Body of pancreas (tissue), 4 donors: ENCODE data around the gene IGF2BP2. TPM values are rescaled to one million over a fixed set of nuclear protein-coding genes. Genes with fewer than 3 reads are reported as not detected.

Experiments used
- ATAC-seq: fragments of 150-250 bp; one replicate; pipeline ENCODE4 v1.9.1; 2016
- DNase-seq, 4 donors: peaks; one replicate each; pipeline ENCODE4 v3.0.0-alpha.2; 2019
- H3K27ac ChIP-seq, 4 donors: fragments of 200-600 bp; sonication (generic); 1 replicate in 3 of 4; 2 replicates in 1 of 4; pipeline versions ENCODE4 v1.5.1 to v1.6.1; 2016 to 2019; ENCODE audit warnings: mild to moderate bottlenecking in 1 of 4, mixed read lengths in 1 of 4, moderate library complexity in 1 of 4
- H3K27me3 ChIP-seq, 2 donors: fragments of 200-600 bp; sonication (generic); one replicate each; pipeline ENCODE4 v1.6.0; 2016; ENCODE audit warnings: mild to moderate bottlenecking in 1 of 2
- H3K36me3 ChIP-seq, 2 donors: fragments of 200-600 bp; sonication (generic); replicated peaks in 1 of 2; 2 replicates each; pipeline ENCODE4 v1.5.1; 2016; ENCODE audit warnings: low read depth in 2 of 2; ENCODE audit not compliant: insufficient read depth in 1 of 2
- H3K4me1 ChIP-seq: fragments of 200-600 bp; sonication (generic); one replicate; pipeline ENCODE4 v1.6.0; 2016
- H3K4me3 ChIP-seq, 2 donors: fragments of 200-600 bp; sonication (generic); 1 replicate in 1 of 2; 2 replicates in 1 of 2; pipeline ENCODE4 v1.5.1; 2016 to 2019
- H3K9me3 ChIP-seq, 3 donors: fragments of 200-600 bp; sonication (generic); 1 replicate in 2 of 3; 2 replicates in 1 of 3; pipeline ENCODE4 v1.5.1; 2016
- POLR2A ChIP-seq, 3 donors: fragments of 450-650 bp; IDR thresholded peaks; one replicate each; pipeline ENCODE4 v1.6.1; 2016; ENCODE audit warnings: antibody characterized with exemption in 3 of 3, mild to moderate bottlenecking in 2 of 3
- WGBS, 2 donors: methylation state at CpG; one replicate each; pipeline ENCODE4 v1.1.5; 2017; 5-methylcytosine and 5-hydroxymethylcytosine counted together
- intact Hi-C: fragments of 100-400 bp; cut with DNase I; formaldehyde crosslinking; loops from one replicate; pipeline ENCODE4 v1.15.1; 2023
- total RNA-seq, 2 donors: library from RNA; depleted of rRNA; stranded (reverse); fragments of >200 nt; gene quantifications; one replicate each; pipeline ENCODE4 v1.1.0, GENCODE V29; 2016
- TF ChIP-seq, protein P1 (sequence below), 7 experiments: fragments of 450-650 bp in 4 of 7; fragments of 200-600 bp in 3 of 7; sonication (generic) in 3 of 7; IDR thresholded peaks; one replicate each; pipeline ENCODE4 v1.5.1; 2016 to 2019; ENCODE audit warnings: antibody characterized with exemption in 7 of 7

The IGF2BP2 gene
- total RNA-seq, 2 donors from 2014 or later, result 19.4 to 25.2 TPM

DNA sequence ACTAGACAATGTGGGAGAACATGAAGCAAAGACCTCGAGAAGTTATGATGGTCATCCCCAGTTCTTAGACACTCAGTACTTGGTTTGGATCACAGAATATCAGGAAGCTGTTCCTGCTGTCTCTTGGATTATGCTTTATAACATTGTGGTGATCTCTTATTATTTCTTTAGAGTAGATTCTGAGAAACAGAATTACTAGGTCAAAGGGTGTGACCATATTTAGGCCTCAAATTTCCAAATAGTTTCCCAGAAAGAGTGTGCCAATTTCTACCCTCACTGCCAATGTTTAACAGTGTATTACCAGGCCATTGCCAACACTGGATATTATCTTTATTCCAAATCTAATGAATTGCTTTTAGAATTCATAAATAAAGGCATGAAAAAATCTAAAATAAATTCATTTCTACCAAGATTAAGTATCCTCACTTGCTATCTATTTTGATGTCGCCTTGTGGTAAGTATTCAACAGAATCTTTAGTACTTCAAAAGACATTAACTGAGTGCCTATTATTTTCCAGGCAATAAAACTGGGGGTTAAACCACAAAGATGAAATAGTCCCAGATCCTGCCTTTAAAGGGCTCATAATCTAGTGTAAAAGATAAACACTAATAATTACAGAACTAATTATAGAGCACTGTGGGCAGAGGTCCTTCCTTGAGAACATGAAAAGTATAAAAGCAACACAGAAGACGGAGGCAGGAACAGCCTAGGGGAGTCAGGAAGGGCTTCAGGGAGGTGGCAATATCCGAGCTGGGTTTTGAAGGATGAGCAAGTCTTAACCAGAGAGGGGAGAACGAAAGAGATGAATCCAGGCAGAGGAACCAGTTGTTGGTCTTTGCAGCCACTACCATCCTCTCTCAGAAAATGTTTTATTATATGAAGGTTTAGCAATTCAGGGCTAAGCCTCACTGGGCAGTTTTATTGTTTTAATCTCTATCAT, 86.8 kb downstream of the IGF2BP2 start:
- Histone ChIP-seq H3K27ac (no peak overlapping the region), H3K9me3 (no peaks in the 10 kb centered on the region), H3K27me3 (no peaks in the 10 kb centered on the region), H3K36me3 (no peaks in the 10 kb centered on the region), H3K4me3 (no peak overlapping the region), H3K4me1 (no peaks in the 10 kb centered on the region)
- no peak for TF ChIP-seq POLR2A (IDR thresholded peaks at IDR 0.05)
- TF ChIP-seq, protein P1, sequence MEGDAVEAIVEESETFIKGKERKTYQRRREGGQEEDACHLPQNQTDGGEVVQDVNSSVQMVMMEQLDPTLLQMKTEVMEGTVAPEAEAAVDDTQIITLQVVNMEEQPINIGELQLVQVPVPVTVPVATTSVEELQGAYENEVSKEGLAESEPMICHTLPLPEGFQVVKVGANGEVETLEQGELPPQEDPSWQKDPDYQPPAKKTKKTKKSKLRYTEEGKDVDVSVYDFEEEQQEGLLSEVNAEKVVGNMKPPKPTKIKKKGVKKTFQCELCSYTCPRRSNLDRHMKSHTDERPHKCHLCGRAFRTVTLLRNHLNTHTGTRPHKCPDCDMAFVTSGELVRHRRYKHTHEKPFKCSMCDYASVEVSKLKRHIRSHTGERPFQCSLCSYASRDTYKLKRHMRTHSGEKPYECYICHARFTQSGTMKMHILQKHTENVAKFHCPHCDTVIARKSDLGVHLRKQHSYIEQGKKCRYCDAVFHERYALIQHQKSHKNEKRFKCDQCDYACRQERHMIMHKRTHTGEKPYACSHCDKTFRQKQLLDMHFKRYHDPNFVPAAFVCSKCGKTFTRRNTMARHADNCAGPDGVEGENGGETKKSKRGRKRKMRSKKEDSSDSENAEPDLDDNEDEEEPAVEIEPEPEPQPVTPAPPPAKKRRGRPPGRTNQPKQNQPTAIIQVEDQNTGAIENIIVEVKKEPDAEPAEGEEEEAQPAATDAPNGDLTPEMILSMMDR (IDR thresholded peaks at IDR 0.05), result no peak
- 67 to 71% methylated on average over 5 of the region's 5 CpGs for WGBS, 2 donors
- ATAC-seq (no peak), DNase-seq (no peak)
- intact Hi-C loops, result no loop called here

DNA sequence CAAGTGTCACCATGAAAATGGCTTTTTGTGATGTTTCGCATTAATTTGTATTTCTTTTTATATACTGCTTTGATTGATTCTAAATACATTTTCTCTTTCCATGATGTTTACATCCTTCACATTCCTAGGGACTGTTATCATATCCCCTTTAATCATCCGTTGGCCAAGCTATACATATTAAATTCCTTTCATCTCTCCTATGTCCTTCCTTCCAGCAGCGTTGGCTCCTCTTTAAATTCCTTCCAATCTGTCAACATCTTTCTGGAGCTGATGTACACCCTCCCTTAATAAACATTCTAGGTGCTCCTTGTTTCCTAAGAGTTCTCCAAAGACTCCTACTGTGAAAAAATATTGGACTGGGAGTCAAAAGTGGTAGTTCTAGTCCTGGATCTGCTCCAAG, 87.8 kb downstream of the IGF2BP2 start:
- TF ChIP-seq, protein P1 (IDR thresholded peaks at IDR 0.05), result no peak
- TF ChIP-seq POLR2A (IDR thresholded peaks at IDR 0.05), result no peak
- no peaks in the 10 kb centered on the region for H3K9me3 ChIP-seq
- no peaks in the 10 kb centered on the region for H3K27me3 ChIP-seq
- no peaks in the 10 kb centered on the region for H3K4me1 ChIP-seq
- no peak overlapping the region for H3K27ac ChIP-seq
- intact Hi-C loops, result no loop called here
- no peak for ATAC-seq
- no peak overlapping the region for H3K4me3 ChIP-seq
- H3K36me3 ChIP-seq, result no peaks in the 10 kb centered on the region
- no peak for DNase-seq
- WGBS, 2 donors, result 44 to 50% methylated on average over 3 of the region's 3 CpGs

DNA sequence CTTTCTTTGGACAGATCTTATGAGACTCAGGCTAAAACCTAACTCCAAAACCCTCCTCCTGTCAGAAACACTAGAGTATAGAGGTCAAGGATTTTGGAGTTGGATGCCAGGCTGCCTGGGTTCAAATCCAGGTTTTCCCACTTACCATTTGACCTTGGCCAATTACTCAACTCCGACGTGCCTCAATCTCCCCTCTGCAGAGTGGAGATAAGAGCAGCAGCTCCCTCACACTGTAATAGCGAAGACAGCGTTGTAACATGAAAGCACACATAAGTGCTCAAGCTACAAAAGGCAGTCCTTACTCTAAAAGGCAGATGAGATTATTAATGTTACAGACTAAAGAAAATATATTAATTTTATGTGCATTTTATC, 90.1 kb downstream of the IGF2BP2 start:
- TF ChIP-seq, protein P1 (IDR thresholded peaks at IDR 0.05), result no peak
- no peak for TF ChIP-seq POLR2A (IDR thresholded peaks at IDR 0.05)
- no peaks in the 10 kb centered on the region for H3K36me3 ChIP-seq
- H3K4me3 ChIP-seq, result no peak overlapping the region
- ATAC-seq (no peak), DNase-seq (no peak)
- WGBS, 2 donors, result 19 to 33% methylated on average over 4 of the region's 4 CpGs
- H3K9me3 ChIP-seq, result no peaks in the 10 kb centered on the region
- H3K27me3 ChIP-seq, result no peaks in the 10 kb centered on the region
- H3K27ac ChIP-seq, result no peak overlapping the region
- H3K4me1 ChIP-seq, result no peaks in the 10 kb centered on the region
- intact Hi-C loops, result no loop called here

DNA sequence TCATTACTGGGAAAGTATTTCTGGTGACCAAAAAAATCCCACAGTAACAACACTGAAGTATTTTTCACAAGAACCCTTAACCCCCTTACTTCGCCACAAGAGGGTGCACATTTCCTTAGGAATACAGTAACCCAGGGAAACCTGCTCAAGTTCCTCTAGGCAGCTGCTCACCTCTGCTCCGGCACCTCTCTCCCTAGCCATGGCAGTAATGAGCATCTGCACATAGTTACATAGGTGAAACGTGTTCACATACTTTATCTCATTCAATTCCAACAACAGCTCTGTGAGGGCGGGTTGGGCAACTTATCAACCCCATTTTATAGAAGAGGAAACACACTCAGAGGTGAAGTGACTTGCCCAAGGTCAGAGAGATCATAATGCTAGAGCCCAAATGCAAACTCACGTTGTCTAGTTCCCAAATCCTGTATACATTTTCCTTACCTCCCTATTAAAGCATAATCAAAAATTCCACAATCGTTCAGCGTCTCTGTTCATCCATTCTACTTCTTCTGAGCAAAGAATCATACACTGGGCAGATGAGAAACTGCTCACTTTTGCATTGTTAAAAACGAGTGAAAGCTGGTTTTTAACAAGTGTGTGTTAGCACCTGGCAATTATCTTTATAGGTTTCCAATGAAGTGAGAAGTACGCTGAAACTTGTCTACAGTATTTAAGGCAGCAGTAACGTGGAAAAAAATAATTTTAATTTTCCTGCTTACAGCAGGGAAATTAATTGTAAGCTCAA, 90.7 kb downstream of the IGF2BP2 start:
- Histone ChIP-seq H3K27me3 (no peaks in the 10 kb centered on the region), H3K4me3 (no peak overlapping the region), H3K36me3 (no peaks in the 10 kb centered on the region), H3K4me1 (no peaks in the 10 kb centered on the region), H3K9me3 (no peaks in the 10 kb centered on the region), H3K27ac (no peak overlapping the region)
- DNase-seq, result peak; percentile 52 to 77 (median 62)
- TF ChIP-seq, protein P1 (IDR thresholded peaks at IDR 0.05), result peak; percentile 30 to 65 (median 59)
- no peak for TF ChIP-seq POLR2A (IDR thresholded peaks at IDR 0.05)
- WGBS, 2 donors, result 35 to 43% methylated on average over 10 of the region's 10 CpGs
- intact Hi-C loops, result no loop called here
- ATAC-seq, result peak; percentile 82
